DMS79 treated with DMSO at 0.1 percent for 48 hours (cell line): Measurements from ENCODE around the gene UGT3A1.

ENCODE experiments used
- DNase-seq: peaks from one replicate; lab custom pipeline; 2025; lab: John Stamatoyannopoulos, UW

The UGT3A1 gene

GRCh38 chr5:35908228-35908627 is 83.0 kb downstream of the UGT3A1 start:
- DNase-seq = no peak

- no peak for DNase-seq
These were observed 86.6 kb downstream of the UGT3A1 start for GRCh38 chr5:35904443-35905132.

- DNase-seq = no peak
These were observed 87.5 kb downstream of the UGT3A1 start for GRCh38 chr5:35903631-35904203.

- no peak for DNase-seq
These were observed 89.0 kb downstream of the UGT3A1 start for GRCh38 chr5:35902046-35902672.
